ENCODE results near the gene SPIRE1. TPM values are rescaled to one million over a fixed set of nuclear protein-coding genes. Genes with fewer than 3 reads are reported as not detected.

SPIRE1 gene
- total and polyA plus RNA-seq, 2 of the 4 experiments (the other 2 are of a cell fraction) = 11.6 to 31.4 TPM

- TF ChIP-seq MAFK (IDR thresholded peaks at IDR 0.05; ENCODE audit: low read depth, low read length) = peak; percentile 25; the same call in 1 of the 2 replicates
These were observed 51.2 kb downstream of the SPIRE1 start (continued) for GRCh38 chr18:12606592-12607315.

- Histone ChIP-seq H3K56ac (ENCODE audit: extremely low read depth, insufficient read depth, low read length) (no peak overlapping the region), H3K4ac (ENCODE audit: low read depth, low read length) (no peak overlapping the region), H3K27ac (ENCODE audit: insufficient read depth, low read length) (no peak overlapping the region), H2AK9ac (replicated peaks; ENCODE audit: low read depth, low read length, poor library complexity) (no peak overlapping the region), H3K4me1 (ENCODE audit: control insufficient read depth, insufficient read depth, low read length) (peaks cover 22% of the 10 kb centered on the region), H3K79me1 (ENCODE audit: low read depth in 1 of 2, low read length in 2 of 2) (peaks cover 27 to 57% of the 10 kb centered on the region in 2 experiments), H2AK5ac (ENCODE audit: low read depth, low read length) (peak overlapping the region; percentile 23; the same call in 1 of the 2 replicates), H3K23ac (ENCODE audit: low read depth, low read length) (no peak overlapping the region), H3K9ac (ENCODE audit: low read depth, low read length) (no peak overlapping the region), H4K5ac (ENCODE audit: low read depth, low read length) (no peak overlapping the region), H3K4me3 (ENCODE audit: insufficient read depth, low read depth, low read length) (no peak overlapping the region), H2AFZ (replicated peaks; ENCODE audit: low read length, poor library complexity) (no peak overlapping the region), H3K9me3 (ENCODE audit: control insufficient read depth, insufficient read depth, low read length) (no peaks in the 10 kb centered on the region), H2BK5ac (ENCODE audit: low read depth, low read length, poor library complexity, severe bottlenecking) (no peak overlapping the region), H3K27me3 (ENCODE audit: control insufficient read depth, insufficient read depth, low read length) (no peaks in the 10 kb centered on the region), H3K36me3 (ENCODE audit: control insufficient read depth, insufficient read depth, low read length) (no peaks in the 10 kb centered on the region), H4K91ac (ENCODE audit: insufficient read depth, low read depth, low read length) (0 out of 2 replicates have a peak overlapping the region, but pooled peaks have one; percentile 13), H3K9me1 (ENCODE audit: insufficient read depth, low read length) (peaks cover 5% of the 10 kb centered on the region), H3K14ac (replicated peaks; ENCODE audit: low read depth, low read length) (peak overlapping the region; percentile 38; the same call in 1 of the 2 replicates), H4K8ac (ENCODE audit: low read depth in 2 of 2, low read length in 2 of 2) (0 out of 4 replicates have a peak overlapping the region, but pooled peaks of 1 of the 2 experiments have one; percentile 8), H4K20me1 (ENCODE audit: insufficient read depth, low read length) (no peaks in the 10 kb centered on the region; the same call in 1 of the 2 replicates), H2BK15ac (ENCODE audit: low read depth, low read length) (peak overlapping the region; percentile 61; the same call in 1 of the 3 replicates), H3K18ac (ENCODE audit: low read depth, low read length) (peak overlapping the region; percentile 12; the same call in 1 of the 2 replicates), H3K4me2 (ENCODE audit: low read depth, low read length) (no peak overlapping the region), H2BK20ac (ENCODE audit: low read depth, low read length) (no peak overlapping the region; the same call in 1 of the 2 replicates), H2BK120ac (ENCODE audit: low read depth, low read length) (no peak overlapping the region)
- ChIA-PET POLR2A (ENCODE audit: unreplicated experiment) (no interaction called here), CTCF (no interaction called here)
- dilution Hi-C loops (cut with HindIII; ENCODE audit: low sequenced_read_pairs, unreplicated experiment) (no loop called here), intact Hi-C loops (cut with micrococcal nuclease) (no loop called here), in situ Hi-C loops (cut with MboI; ENCODE audit: low sequenced_read_pairs) (no loop called here)
- BruUV-seq (replicated peaks) = no TSS peak
- DNase-seq = no peak
- WGBS, 2 experiments (ENCODE audit: extremely low coverage in 2 of 2, insufficient read length in 1 of 2) = 83% methylated on average over 1 of the region's 3 CpGs; no CpG with 5 or more reads in 1 of the 2 experiments
- no peak for ATAC-seq (ENCODE audit: low read depth)
- peak; percentile 9; the same call in 1 of the 2 replicates for TF ChIP-seq CTCF (conservative IDR thresholded peaks at IDR 0.05; ENCODE audit: low read depth, low read length)
- TF ChIP-seq RFX5 (IDR thresholded peaks at IDR 0.05; ENCODE audit: low read depth, low read length) = no peak
- TF ChIP-seq RAD21 (IDR thresholded peaks at IDR 0.05; ENCODE audit: low read length) = no peak
These were observed 53.4 kb downstream of the SPIRE1 start for GRCh38 chr18:12604445-12605007.

All from IMR-90 (cell line).